Astrocyte (in vitro differentiated cells and primary cell): ENCODE results near the gene HS6ST3. TPM values are rescaled to one million over a fixed set of nuclear protein-coding genes. Genes with fewer than 3 reads are reported as not detected.

Experiments used
- DNase-seq: peaks from one replicate; pipeline ENCODE4 v3.0.0-alpha.2; 2010; ENCODE audit warnings: low read depth
- FAIRE-seq: peaks from 2 replicates; lab custom pipeline; 2011; peaks lifted over from hg19 to GRCh38; lab: Jason Lieb, UNC
- H2AFZ ChIP-seq: 2 replicates; pipeline ENCODE4 v1.6.0; 2012; ENCODE audit warnings: low read depth, low read length, inconsistent platforms
- H3K27ac ChIP-seq: 2 replicates; pipeline ENCODE4 v1.5.1; 2011; ENCODE audit warnings: low read depth, low read length, inconsistent platforms
- H3K27me3 ChIP-seq: 2 replicates; pipeline ENCODE4 v1.6.0; 2011; ENCODE audit warnings: low read length, inconsistent platforms; ENCODE audit not compliant: insufficient read depth
- H3K36me3 ChIP-seq: 2 replicates; pipeline ENCODE4 v1.5.1; 2011; ENCODE audit warnings: low read length, inconsistent platforms; ENCODE audit not compliant: insufficient read depth
- H3K4me1 ChIP-seq: 2 replicates; pipeline ENCODE4 v1.5.1; 2011; ENCODE audit warnings: low read length, inconsistent platforms; ENCODE audit not compliant: insufficient read depth
- H3K4me2 ChIP-seq: 2 replicates; pipeline ENCODE4 v1.6.0; 2012; ENCODE audit warnings: low read length, inconsistent platforms
- H3K4me3 ChIP-seq: 2 replicates; pipeline ENCODE4 v1.5.1; 2011; ENCODE audit warnings: low read depth, mild to moderate bottlenecking, low read length, inconsistent platforms; ENCODE audit not compliant: insufficient read depth
- H3K79me2 ChIP-seq: 2 replicates; pipeline ENCODE4 v1.6.0; 2012; ENCODE audit warnings: mild to moderate bottlenecking, low read length, inconsistent platforms; ENCODE audit not compliant: insufficient read depth
- H3K9ac ChIP-seq: 2 replicates; pipeline ENCODE4 v1.6.0; 2012; ENCODE audit warnings: mild to moderate bottlenecking, low read length, inconsistent platforms
- H3K9me3 ChIP-seq: 2 replicates; pipeline ENCODE4 v1.5.1; 2012; ENCODE audit warnings: low read depth, mild to moderate bottlenecking, low read length, inconsistent platforms; ENCODE audit not compliant: insufficient read depth
- H4K20me1 ChIP-seq: 2 replicates; pipeline ENCODE4 v1.6.0; 2012; ENCODE audit warnings: low read length, inconsistent platforms; ENCODE audit not compliant: insufficient read depth
- H3K27ac Mint-ChIP-seq: one replicate; pipeline ENCODE4 v1.8.0; 2021; ENCODE audit warnings: mild to moderate bottlenecking, mixed read lengths; ENCODE audit not compliant: unreplicated experiment
- H3K27me3 Mint-ChIP-seq: one replicate; pipeline ENCODE4 v1.8.0; 2021; ENCODE audit warnings: low read depth, mixed read lengths; ENCODE audit not compliant: unreplicated experiment
- H3K36me3 Mint-ChIP-seq: one replicate; pipeline ENCODE4 v1.8.0; 2021; ENCODE audit warnings: low read depth, mixed read lengths; ENCODE audit not compliant: unreplicated experiment
- H3K4me1 Mint-ChIP-seq: one replicate; pipeline ENCODE4 v1.8.0; 2021; ENCODE audit warnings: low read depth, mixed read lengths; ENCODE audit not compliant: unreplicated experiment
- H3K4me3 Mint-ChIP-seq: one replicate; pipeline ENCODE4 v1.8.0; 2021; ENCODE audit warnings: mild to moderate bottlenecking, moderate library complexity, mixed read lengths; ENCODE audit not compliant: unreplicated experiment
- H3K9me3 Mint-ChIP-seq: one replicate; pipeline ENCODE4 v1.8.0; 2021; ENCODE audit warnings: mild to moderate bottlenecking, mixed read lengths; ENCODE audit not compliant: unreplicated experiment
- EZH2 ChIP-seq: IDR thresholded peaks from 2 replicates; pipeline ENCODE4 v1.6.1; 2012; ENCODE audit warnings: mild to moderate bottlenecking, low read length, inconsistent platforms; ENCODE audit not compliant: insufficient read depth
- total RNA-seq: library from RNA; stranded (reverse); gene quantifications from 2 replicates; pipeline ENCODE4 v1.2.1, GENCODE V29; 2021
- TF ChIP-seq, protein P1 (sequence below): IDR thresholded peaks from 2 replicates; pipeline ENCODE4 v1.5.1; 2011; ENCODE audit warnings: low read depth, mild to moderate bottlenecking, inconsistent platforms, low read length, moderate library complexity; ENCODE audit not compliant: insufficient read depth

HS6ST3 gene
- total RNA-seq, 1 donor from 2014 or later, result 0.07 TPM

DNA sequence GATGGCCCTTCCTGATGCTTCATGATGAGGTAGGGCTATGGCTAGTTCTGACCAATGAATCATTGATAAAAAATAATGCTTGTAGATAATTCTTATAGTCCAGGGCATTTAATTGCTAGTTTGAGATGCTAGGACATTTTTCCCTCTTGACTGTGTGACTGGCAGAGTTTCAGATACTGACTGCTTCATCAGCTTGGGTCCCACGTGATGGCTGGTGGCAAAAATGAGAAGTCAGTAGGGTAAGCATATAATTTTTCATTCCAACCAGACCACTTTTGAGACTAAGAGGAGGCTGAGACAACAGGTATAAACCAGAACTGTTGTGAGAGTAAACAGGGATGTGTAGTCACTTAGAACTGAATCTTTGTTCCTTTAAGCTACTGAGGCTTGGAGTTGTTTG, 183.3 kb downstream of the HS6ST3 start:
- H3K27ac ChIP-seq, result no peak overlapping the region
- no peak overlapping the region for H3K9ac ChIP-seq
- H2AFZ ChIP-seq, result no peak overlapping the region
- H4K20me1 ChIP-seq, result no peaks in the 10 kb centered on the region
- DNase-seq, result no peak
- Mint-ChIP-seq H3K36me3 (no peaks in the 10 kb centered on the region), H3K4me1 (peaks cover 7% of the 10 kb centered on the region), H3K9me3 (no peaks in the 10 kb centered on the region), H3K27me3 (no peaks in the 10 kb centered on the region), H3K4me3 (no peak overlapping the region), H3K27ac (no peak overlapping the region)
- no peaks in the 10 kb centered on the region for H3K9me3 ChIP-seq
- no peak overlapping the region for H3K4me2 ChIP-seq
- no peaks in the 10 kb centered on the region for H3K27me3 ChIP-seq
- H3K4me3 ChIP-seq, result no peak overlapping the region
- no peak for FAIRE-seq
- H3K36me3 ChIP-seq, result no peaks in the 10 kb centered on the region
- TF ChIP-seq EZH2, result no peak
- TF ChIP-seq, protein P1, sequence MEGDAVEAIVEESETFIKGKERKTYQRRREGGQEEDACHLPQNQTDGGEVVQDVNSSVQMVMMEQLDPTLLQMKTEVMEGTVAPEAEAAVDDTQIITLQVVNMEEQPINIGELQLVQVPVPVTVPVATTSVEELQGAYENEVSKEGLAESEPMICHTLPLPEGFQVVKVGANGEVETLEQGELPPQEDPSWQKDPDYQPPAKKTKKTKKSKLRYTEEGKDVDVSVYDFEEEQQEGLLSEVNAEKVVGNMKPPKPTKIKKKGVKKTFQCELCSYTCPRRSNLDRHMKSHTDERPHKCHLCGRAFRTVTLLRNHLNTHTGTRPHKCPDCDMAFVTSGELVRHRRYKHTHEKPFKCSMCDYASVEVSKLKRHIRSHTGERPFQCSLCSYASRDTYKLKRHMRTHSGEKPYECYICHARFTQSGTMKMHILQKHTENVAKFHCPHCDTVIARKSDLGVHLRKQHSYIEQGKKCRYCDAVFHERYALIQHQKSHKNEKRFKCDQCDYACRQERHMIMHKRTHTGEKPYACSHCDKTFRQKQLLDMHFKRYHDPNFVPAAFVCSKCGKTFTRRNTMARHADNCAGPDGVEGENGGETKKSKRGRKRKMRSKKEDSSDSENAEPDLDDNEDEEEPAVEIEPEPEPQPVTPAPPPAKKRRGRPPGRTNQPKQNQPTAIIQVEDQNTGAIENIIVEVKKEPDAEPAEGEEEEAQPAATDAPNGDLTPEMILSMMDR, result no peak
- no peaks in the 10 kb centered on the region for H3K4me1 ChIP-seq
- no peaks in the 10 kb centered on the region for H3K79me2 ChIP-seq

DNA sequence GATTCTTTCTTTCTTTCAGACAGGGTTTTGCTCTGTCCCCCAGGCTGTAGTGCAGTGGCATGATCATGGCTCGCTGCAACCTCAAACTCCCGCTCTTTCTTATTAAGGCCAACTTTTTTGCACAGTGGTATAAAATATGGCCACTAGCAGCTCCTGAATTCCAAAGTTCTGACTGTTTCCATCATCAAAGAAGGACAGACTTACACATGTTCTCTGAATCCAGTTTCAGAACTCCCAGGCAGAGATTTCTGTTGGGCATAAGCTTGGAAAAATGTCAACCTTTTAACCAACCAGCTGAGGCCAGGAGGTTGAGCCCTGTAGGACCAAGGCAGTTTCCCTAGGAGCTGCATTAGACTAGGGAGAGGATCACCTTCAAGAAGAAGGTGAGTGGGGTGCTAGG, 184.1 kb downstream of the HS6ST3 start:
- Mint-ChIP-seq H3K36me3 (no peaks in the 10 kb centered on the region), H3K9me3 (no peaks in the 10 kb centered on the region), H3K4me3 (no peak overlapping the region), H3K4me1 (peaks cover 7% of the 10 kb centered on the region), H3K27me3 (no peaks in the 10 kb centered on the region), H3K27ac (peak overlapping the region; percentile 80)
- Histone ChIP-seq H4K20me1 (no peaks in the 10 kb centered on the region), H3K4me3 (no peak overlapping the region), H3K27me3 (no peaks in the 10 kb centered on the region), H3K4me1 (no peaks in the 10 kb centered on the region), H3K36me3 (no peaks in the 10 kb centered on the region), H2AFZ (no peak overlapping the region), H3K79me2 (no peaks in the 10 kb centered on the region), H3K9me3 (no peaks in the 10 kb centered on the region), H3K9ac (no peak overlapping the region), H3K4me2 (no peak overlapping the region), H3K27ac (no peak overlapping the region)
- DNase-seq (peak; percentile 0), FAIRE-seq (no peak)
- TF ChIP-seq, protein P1, result no peak
- TF ChIP-seq EZH2, result no peak

DNA sequence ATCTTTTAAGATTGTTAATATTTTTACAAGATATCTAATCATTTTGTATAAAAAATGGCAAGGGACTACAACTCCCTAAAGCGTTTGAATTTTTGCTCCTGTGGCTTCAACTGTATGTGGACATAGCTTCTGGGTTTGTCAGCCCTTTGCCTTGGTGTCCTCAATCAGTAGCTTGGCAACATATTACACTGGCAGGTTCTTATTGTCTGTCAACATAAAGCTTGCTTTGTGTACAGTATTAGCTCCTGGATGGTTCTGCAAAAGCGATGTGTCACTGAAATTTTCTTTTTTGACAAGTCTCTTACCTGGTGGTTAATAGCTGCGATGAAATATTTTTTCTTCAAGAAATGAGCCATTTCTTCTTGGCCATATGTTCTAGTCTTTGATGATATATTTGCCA, 190.0 kb downstream of the HS6ST3 start:
- Histone ChIP-seq H3K27me3 (no peaks in the 10 kb centered on the region), H3K27ac (no peak overlapping the region), H4K20me1 (no peaks in the 10 kb centered on the region), H3K4me3 (no peak overlapping the region), H3K36me3 (no peaks in the 10 kb centered on the region), H3K79me2 (no peaks in the 10 kb centered on the region), H3K9ac (no peak overlapping the region), H3K4me1 (no peaks in the 10 kb centered on the region), H3K9me3 (no peaks in the 10 kb centered on the region), H2AFZ (no peak overlapping the region), H3K4me2 (no peak overlapping the region)
- H3K27me3 Mint-ChIP-seq, result no peaks in the 10 kb centered on the region
- no peaks in the 10 kb centered on the region for H3K4me1 Mint-ChIP-seq
- H3K36me3 Mint-ChIP-seq, result no peaks in the 10 kb centered on the region
- H3K9me3 Mint-ChIP-seq, result no peaks in the 10 kb centered on the region
- no peak overlapping the region for H3K27ac Mint-ChIP-seq
- DNase-seq (no peak), FAIRE-seq (no peak)
- TF ChIP-seq EZH2, result no peak
- no peak overlapping the region for H3K4me3 Mint-ChIP-seq
